Activated CD8-positive, alpha-beta T cell treated with anti-CD3 and anti-CD28 coated beads, Interleukin-2, amount 10 ng/mL, durations not matched to agents 7 days and 5 days (primary cell): ENCODE data around the gene CSTPP1. TPM values are rescaled to one million over a fixed set of nuclear protein-coding genes. Genes with fewer than 3 reads are reported as not detected.

ENCODE experiments used
- ATAC-seq: fragments of 150-1000 bp; cut with Tn5 transposase; one replicate; pipeline ENCODE4 v1.10.0; 2021; ENCODE audit warnings: moderate library complexity
- CTCF ChIA-PET: fragments of 350-600 bp; sonication (Branson Sonifier 250); formaldehyde crosslinking; loops from one replicate; lab custom pipeline; 2021; ENCODE audit warnings: antibody characterized with exemption; lab: Charles Lee
- POLR2A ChIA-PET: fragments of 350-600 bp; sonication (Branson Sonifier 250); formaldehyde crosslinking; loops from one replicate; lab custom pipeline; 2021; ENCODE audit warnings: antibody characterized with exemption; lab: Charles Lee
- DNase-seq: peaks from one replicate; pipeline ENCODE4 v3.0.0-alpha.2; 2020
- H3K27ac Mint-ChIP-seq: one replicate; pipeline ENCODE4 v1.8.0; 2021; ENCODE audit warnings: mild to moderate bottlenecking, mixed read lengths
- H3K27me3 Mint-ChIP-seq: one replicate; pipeline ENCODE4 v1.8.0; 2021; ENCODE audit warnings: low read depth, mixed read lengths
- H3K36me3 Mint-ChIP-seq: one replicate; pipeline ENCODE4 v1.8.0; 2021; ENCODE audit warnings: low read depth, mixed read lengths
- H3K4me1 Mint-ChIP-seq: one replicate; pipeline ENCODE4 v1.8.0; 2021; ENCODE audit warnings: low read depth, mixed read lengths
- H3K4me3 Mint-ChIP-seq: one replicate; pipeline ENCODE4 v1.8.0; 2021; ENCODE audit warnings: mild to moderate bottlenecking, mixed read lengths
- H3K9me3 Mint-ChIP-seq: one replicate; pipeline ENCODE4 v1.8.0; 2022; ENCODE audit warnings: mixed read lengths; ENCODE audit not compliant: insufficient read depth
- total RNA-seq, 2 experiments: library from RNA; stranded (reverse); gene quantifications; one replicate each; pipeline ENCODE4 v1.2.3, GENCODE V29; 2021

The CSTPP1 gene
- 10 to 100 TPM; 15.6 to 15.8 TPM for total RNA-seq

- Mint-ChIP-seq H3K4me1 (peaks cover 16% of the 10 kb centered on the region), H3K36me3 (peaks cover 3% of the 10 kb centered on the region), H3K27me3 (peaks cover 3% of the 10 kb centered on the region), H3K9me3 (no peaks in the 10 kb centered on the region), H3K27ac (peak within 1 kb of the TSS; percentile 84), H3K4me3 (peak within 1 kb of the TSS; percentile 91)
- ChIA-PET POLR2A (interaction anchor here (0.6 to 1.3 kb wide), 3 partner anchors 12 to 118 kb away, joined by 3 read pairs; no protein-coding TSS in a partner anchor), CTCF (interaction anchor here (0.6 to 1.9 kb wide), 5 partner anchors 16 to 236 kb away, joined by 3 to 8 read pairs (median 7); partner anchors contain the start of genes ARHGAP1 and ZNF408)
- peak; percentile 95 for DNase-seq
- ATAC-seq = peak; percentile 96
Measured at GRCh38 chr11:46936138-46937110, at the start of gene CSTPP1. Gene CSTPP1 (plus strand): TSS chr11:46936761. CDS start chr11:46936806, 45 bp downstream.

- peaks cover 4% of the 10 kb centered on the region for H3K27me3 Mint-ChIP-seq
- POLR2A ChIA-PET = no interaction called here
- no peak overlapping the region for H3K4me3 Mint-ChIP-seq
- no peak overlapping the region for H3K27ac Mint-ChIP-seq
- DNase-seq (no peak), ATAC-seq (no peak)
- CTCF ChIA-PET = interaction anchor here (1.1 kb wide), 1 partner anchor 264 kb away, joined by 5 read pairs; no protein-coding TSS in a partner anchor
- peaks cover 3% of the 10 kb centered on the region for H3K4me1 Mint-ChIP-seq
- no peaks in the 10 kb centered on the region for H3K36me3 Mint-ChIP-seq
- H3K9me3 Mint-ChIP-seq = no peaks in the 10 kb centered on the region
Measured at GRCh38 chr11:46888636-46889035, 47.9 kb upstream of the CSTPP1 start.

- Mint-ChIP-seq H3K36me3 (no peaks in the 10 kb centered on the region), H3K9me3 (no peaks in the 10 kb centered on the region), H3K27ac (no peak overlapping the region), H3K27me3 (no peaks in the 10 kb centered on the region), H3K4me3 (no peak overlapping the region), H3K4me1 (peaks cover 3% of the 10 kb centered on the region)
- ChIA-PET CTCF (interaction anchor here (1.1 kb wide), 1 partner anchor 264 kb away, joined by 5 read pairs; no protein-coding TSS in a partner anchor), POLR2A (no interaction called here)
- ATAC-seq (no peak), DNase-seq (no peak)
Measured at GRCh38 chr11:46889251-46889650, 47.3 kb upstream of the CSTPP1 start.

GRCh38 chr11:46889689-46890475 is 46.7 kb upstream of the CSTPP1 start:
- no peaks in the 10 kb centered on the region for H3K9me3 Mint-ChIP-seq
- ChIA-PET POLR2A (no interaction called here), CTCF (interaction anchor here (0.7 to 7.3 kb wide), 3 partner anchors 17 to 264 kb away, joined by 3 to 62 read pairs (median 3); no protein-coding TSS in a partner anchor)
- DNase-seq = peak; percentile 84
- peaks cover 3% of the 10 kb centered on the region for H3K4me1 Mint-ChIP-seq
- ATAC-seq = peak; percentile 86
- no peaks in the 10 kb centered on the region for H3K27me3 Mint-ChIP-seq
- no peak overlapping the region for H3K4me3 Mint-ChIP-seq
- no peaks in the 10 kb centered on the region for H3K36me3 Mint-ChIP-seq
- no peak overlapping the region for H3K27ac Mint-ChIP-seq

GRCh38 chr11:46890665-46891064 is 45.9 kb upstream of the CSTPP1 start:
- Mint-ChIP-seq H3K9me3 (no peaks in the 10 kb centered on the region), H3K4me3 (no peak overlapping the region), H3K4me1 (peaks cover 3% of the 10 kb centered on the region), H3K36me3 (no peaks in the 10 kb centered on the region), H3K27me3 (no peaks in the 10 kb centered on the region), H3K27ac (no peak overlapping the region)
- ATAC-seq = no peak
- ChIA-PET POLR2A (no interaction called here), CTCF (interaction anchor here (0.7 to 7.3 kb wide), 3 partner anchors 16 to 263 kb away, joined by 3 to 62 read pairs (median 3); no protein-coding TSS in a partner anchor)
- DNase-seq = no peak

- no peak for ATAC-seq
- H3K27ac Mint-ChIP-seq = no peak overlapping the region
- ChIA-PET CTCF (interaction anchor here (0.6 to 7.3 kb wide), 3 partner anchors 10 to 271 kb away, joined by 3 to 62 read pairs (median 3); no protein-coding TSS in a partner anchor), POLR2A (interaction anchor here (0.6 kb wide), 1 partner anchor 273 kb away, joined by 3 read pairs; no protein-coding TSS in a partner anchor)
- H3K9me3 Mint-ChIP-seq = no peaks in the 10 kb centered on the region
- no peak for DNase-seq
- no peaks in the 10 kb centered on the region for H3K36me3 Mint-ChIP-seq
- no peaks in the 10 kb centered on the region for H3K27me3 Mint-ChIP-seq
- peaks cover 3% of the 10 kb centered on the region for H3K4me1 Mint-ChIP-seq
- H3K4me3 Mint-ChIP-seq = no peak overlapping the region
Measured at GRCh38 chr11:46892109-46892508, 44.5 kb upstream of the CSTPP1 start.

GRCh38 chr11:46892838-46893237 is 43.7 kb upstream of the CSTPP1 start:
- Mint-ChIP-seq H3K27me3 (no peaks in the 10 kb centered on the region), H3K36me3 (no peaks in the 10 kb centered on the region), H3K9me3 (no peaks in the 10 kb centered on the region), H3K4me3 (no peak overlapping the region), H3K4me1 (peaks cover 3% of the 10 kb centered on the region), H3K27ac (no peak overlapping the region)
- DNase-seq = no peak
- POLR2A ChIA-PET = no interaction called here
- CTCF ChIA-PET = interaction anchor here (7.3 kb wide), 1 partner anchor 261 kb away, joined by 62 read pairs; no protein-coding TSS in a partner anchor
- ATAC-seq = no peak

- ChIA-PET CTCF (interaction anchor here (0.8 to 7.3 kb wide), 2 partner anchors 22 to 259 kb away, joined by 4 to 62 read pairs; no protein-coding TSS in a partner anchor), POLR2A (no interaction called here)
- DNase-seq (no peak), ATAC-seq (no peak)
- Mint-ChIP-seq H3K27me3 (no peaks in the 10 kb centered on the region), H3K4me1 (peaks cover 3% of the 10 kb centered on the region), H3K9me3 (no peaks in the 10 kb centered on the region), H3K27ac (no peak overlapping the region), H3K4me3 (no peak overlapping the region), H3K36me3 (no peaks in the 10 kb centered on the region)
Measured at GRCh38 chr11:46894506-46894905, 42.1 kb upstream of the CSTPP1 start.

- no peaks in the 10 kb centered on the region for H3K36me3 Mint-ChIP-seq
- H3K4me3 Mint-ChIP-seq = no peak overlapping the region
- DNase-seq (no peak), ATAC-seq (no peak)
- no peaks in the 10 kb centered on the region for H3K27me3 Mint-ChIP-seq
- ChIA-PET POLR2A (no interaction called here), CTCF (interaction anchor here (0.8 to 7.3 kb wide), 3 partner anchors 18 to 259 kb away, joined by 4 to 62 read pairs (median 5); no protein-coding TSS in a partner anchor)
- no peak overlapping the region for H3K27ac Mint-ChIP-seq
- peaks cover under 1% of the 10 kb centered on the region for H3K4me1 Mint-ChIP-seq
- no peaks in the 10 kb centered on the region for H3K9me3 Mint-ChIP-seq
Measured at GRCh38 chr11:46894961-46895360, 41.6 kb upstream of the CSTPP1 start.

- no peaks in the 10 kb centered on the region for H3K36me3 Mint-ChIP-seq
- POLR2A ChIA-PET = no interaction called here
- CTCF ChIA-PET = interaction anchor here (0.6 to 7.3 kb wide), 4 partner anchors 11 to 258 kb away, joined by 3 to 62 read pairs (median 4); no protein-coding TSS in a partner anchor
- H3K4me3 Mint-ChIP-seq = no peak overlapping the region
- no peaks in the 10 kb centered on the region for H3K9me3 Mint-ChIP-seq
- DNase-seq (no peak), ATAC-seq (no peak)
- no peaks in the 10 kb centered on the region for H3K4me1 Mint-ChIP-seq
- H3K27me3 Mint-ChIP-seq = no peaks in the 10 kb centered on the region
- H3K27ac Mint-ChIP-seq = no peak overlapping the region
Measured at GRCh38 chr11:46895821-46896220, 40.7 kb upstream of the CSTPP1 start.
